HEK293T (cell line): ENCODE results near the gene TGFB1.

Experiments used
- ELF4 ChIP-seq: fragments of 450-650 bp; IDR thresholded peaks from 2 replicates; pipeline ENCODE4 v1.6.1; 2017; ENCODE audit warnings: antibody characterized with exemption
- FOXK2 ChIP-seq: fragments of 450-650 bp; IDR thresholded peaks from 2 replicates; pipeline ENCODE4 v1.6.1; 2016; ENCODE audit warnings: mild to moderate bottlenecking
- FOXM1 ChIP-seq: fragments of 450-650 bp; IDR thresholded peaks from 2 replicates; pipeline ENCODE4 v1.6.1; 2017; ENCODE audit warnings: mild to moderate bottlenecking, borderline replicate concordance
- HDGF ChIP-seq: fragments of 450-650 bp; IDR thresholded peaks from 2 replicates; pipeline ENCODE4 v1.6.1; 2017; ENCODE audit warnings: antibody characterized with exemption, borderline replicate concordance
- NFRKB ChIP-seq: fragments of 450-650 bp; IDR thresholded peaks from 2 replicates; pipeline ENCODE4 v1.6.1; 2016; ENCODE audit warnings: mild to moderate bottlenecking, moderate library complexity
- SUZ12 ChIP-seq: fragments of 450-650 bp; IDR thresholded peaks from 2 replicates; pipeline ENCODE4 v1.6.1; 2016; ENCODE audit warnings: mild to moderate bottlenecking
- TF ChIP-seq, protein P1 (sequence below): fragments of 450-650 bp; IDR thresholded peaks from 2 replicates; pipeline ENCODE4 v1.6.1; 2016

DNA sequence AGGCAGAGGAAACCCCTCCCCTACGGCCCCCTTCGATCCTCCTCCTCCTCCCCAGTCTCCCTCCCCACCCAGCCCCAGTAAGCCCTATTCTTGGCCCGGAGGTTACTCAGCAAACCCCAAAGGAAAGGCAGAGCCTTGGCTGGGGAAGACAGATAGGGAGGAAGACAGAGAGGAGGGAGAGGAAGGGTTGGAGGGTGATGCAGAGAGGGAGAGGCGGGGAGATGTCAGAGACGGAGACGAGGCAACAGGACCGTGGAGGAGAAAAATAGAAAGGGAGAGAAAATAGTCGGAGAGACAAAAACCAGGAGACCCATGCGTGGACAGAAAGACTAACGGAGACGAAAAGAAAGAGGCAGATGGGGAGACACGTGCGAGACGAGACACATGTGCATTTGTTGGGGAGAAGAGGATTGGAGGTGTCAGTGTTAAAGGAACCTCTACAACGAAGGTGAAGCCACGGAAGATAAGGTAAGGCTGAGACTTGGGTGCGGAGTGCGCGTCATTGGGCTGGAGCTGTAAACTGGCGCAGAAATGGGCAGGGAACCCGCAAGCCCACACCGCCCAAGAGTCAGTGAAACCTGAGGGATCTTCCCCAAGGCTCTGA is 2.9 kb downstream of the TGFB1 start:
- TF ChIP-seq HDGF (no peak), FOXK2 (no peak), FOXM1 (no peak), ELF4 (no peak), SUZ12 (no peak), NFRKB (no peak)
- TF ChIP-seq, protein P1, sequence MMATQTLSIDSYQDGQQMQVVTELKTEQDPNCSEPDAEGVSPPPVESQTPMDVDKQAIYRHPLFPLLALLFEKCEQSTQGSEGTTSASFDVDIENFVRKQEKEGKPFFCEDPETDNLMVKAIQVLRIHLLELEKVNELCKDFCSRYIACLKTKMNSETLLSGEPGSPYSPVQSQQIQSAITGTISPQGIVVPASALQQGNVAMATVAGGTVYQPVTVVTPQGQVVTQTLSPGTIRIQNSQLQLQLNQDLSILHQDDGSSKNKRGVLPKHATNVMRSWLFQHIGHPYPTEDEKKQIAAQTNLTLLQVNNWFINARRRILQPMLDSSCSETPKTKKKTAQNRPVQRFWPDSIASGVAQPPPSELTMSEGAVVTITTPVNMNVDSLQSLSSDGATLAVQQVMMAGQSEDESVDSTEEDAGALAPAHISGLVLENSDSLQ, result no peak
